Fibroblast of mammary gland (primary cell): ENCODE measurements around the gene FICD.
A peak's percentile ranks its signal among the peaks of the same experiment; 100 is the strongest.

Experiments used
- DNase-seq: peaks from one replicate; pipeline ENCODE4 v3.0.0-alpha.2; 2010; ENCODE audit warnings: low read depth
- H3K4me3 ChIP-seq: 2 replicates; pipeline ENCODE4 v1.5.1; 2011; ENCODE audit warnings: low read depth, mild to moderate bottlenecking, low read length, moderate library complexity; ENCODE audit not compliant: control insufficient read depth
- TF ChIP-seq, protein P1 (sequence below): conservative IDR thresholded peaks from 2 replicates; pipeline ENCODE4 v1.5.1; 2011; ENCODE audit warnings: low read depth, low read length, inconsistent platforms; ENCODE audit not compliant: control insufficient read depth, insufficient read depth

Gene FICD

DNA sequence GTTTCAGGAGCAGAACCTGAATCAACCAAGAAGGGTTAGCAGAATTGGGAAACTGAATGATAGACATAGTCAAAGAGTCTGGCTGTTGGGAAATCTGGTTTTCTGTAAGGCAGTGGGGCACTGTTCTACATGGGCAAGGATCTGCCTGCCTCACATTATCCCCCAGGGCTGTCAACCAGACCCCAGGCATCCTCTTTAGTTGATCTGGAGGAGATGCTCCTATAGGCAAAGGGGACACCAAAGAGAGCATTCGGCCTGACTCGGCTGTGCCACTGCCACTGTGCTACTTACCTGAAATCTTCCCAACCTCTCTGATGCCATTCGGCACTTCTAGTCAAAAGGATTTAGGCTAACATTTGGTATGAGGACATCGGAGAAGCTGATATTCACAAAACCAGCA, 51.4 kb downstream of the FICD start:
- no peak for DNase-seq
- no peak overlapping the region for H3K4me3 ChIP-seq
- TF ChIP-seq, protein P1, sequence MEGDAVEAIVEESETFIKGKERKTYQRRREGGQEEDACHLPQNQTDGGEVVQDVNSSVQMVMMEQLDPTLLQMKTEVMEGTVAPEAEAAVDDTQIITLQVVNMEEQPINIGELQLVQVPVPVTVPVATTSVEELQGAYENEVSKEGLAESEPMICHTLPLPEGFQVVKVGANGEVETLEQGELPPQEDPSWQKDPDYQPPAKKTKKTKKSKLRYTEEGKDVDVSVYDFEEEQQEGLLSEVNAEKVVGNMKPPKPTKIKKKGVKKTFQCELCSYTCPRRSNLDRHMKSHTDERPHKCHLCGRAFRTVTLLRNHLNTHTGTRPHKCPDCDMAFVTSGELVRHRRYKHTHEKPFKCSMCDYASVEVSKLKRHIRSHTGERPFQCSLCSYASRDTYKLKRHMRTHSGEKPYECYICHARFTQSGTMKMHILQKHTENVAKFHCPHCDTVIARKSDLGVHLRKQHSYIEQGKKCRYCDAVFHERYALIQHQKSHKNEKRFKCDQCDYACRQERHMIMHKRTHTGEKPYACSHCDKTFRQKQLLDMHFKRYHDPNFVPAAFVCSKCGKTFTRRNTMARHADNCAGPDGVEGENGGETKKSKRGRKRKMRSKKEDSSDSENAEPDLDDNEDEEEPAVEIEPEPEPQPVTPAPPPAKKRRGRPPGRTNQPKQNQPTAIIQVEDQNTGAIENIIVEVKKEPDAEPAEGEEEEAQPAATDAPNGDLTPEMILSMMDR, result no peak

DNA sequence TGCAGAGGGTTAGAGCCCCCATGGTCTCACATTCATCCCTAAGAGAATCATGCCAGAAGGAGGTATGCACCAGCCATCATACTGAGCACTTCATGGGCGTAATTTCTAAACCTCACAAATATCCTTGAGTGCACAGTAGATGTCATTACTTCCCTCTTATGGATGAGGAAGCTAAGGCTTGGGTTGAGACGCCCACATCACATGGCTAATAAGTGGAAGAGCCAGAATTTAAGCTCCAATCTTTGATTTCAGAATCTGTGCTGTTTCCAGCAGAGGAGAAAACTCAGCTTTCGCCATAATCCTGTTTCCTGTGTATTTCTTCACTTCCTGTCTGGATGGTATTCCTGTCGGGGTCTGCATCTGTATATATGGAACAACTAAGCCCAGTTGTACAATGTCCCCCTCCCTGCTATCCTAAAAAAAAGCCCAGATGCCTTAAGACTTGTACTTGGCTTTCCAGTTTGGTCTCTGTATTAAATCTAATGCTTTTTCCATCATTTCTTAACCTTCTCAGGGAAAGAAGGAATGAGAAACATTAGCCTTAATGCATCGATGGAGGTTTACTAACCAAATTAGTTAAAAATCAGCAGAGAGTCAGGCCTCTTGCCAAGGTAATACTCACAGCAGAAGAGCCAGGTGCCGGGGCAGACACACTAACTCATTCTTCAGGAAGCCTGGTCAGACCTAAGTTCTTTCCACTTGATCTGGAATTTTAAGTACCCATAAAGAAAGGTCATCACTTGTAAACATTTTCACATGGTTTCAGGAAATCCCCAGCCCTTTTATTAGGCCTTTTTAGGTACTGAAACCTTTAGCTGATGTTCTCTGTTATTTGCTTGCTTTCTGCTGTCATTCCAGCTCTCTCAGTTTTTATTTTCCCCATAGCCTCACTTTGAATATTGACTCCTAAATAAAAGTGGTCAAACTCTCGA, 52.6 kb downstream of the FICD start:
- DNase-seq, result peak; percentile 14
- H3K4me3 ChIP-seq, result no peak overlapping the region
- TF ChIP-seq, protein P1, result no peak

DNA sequence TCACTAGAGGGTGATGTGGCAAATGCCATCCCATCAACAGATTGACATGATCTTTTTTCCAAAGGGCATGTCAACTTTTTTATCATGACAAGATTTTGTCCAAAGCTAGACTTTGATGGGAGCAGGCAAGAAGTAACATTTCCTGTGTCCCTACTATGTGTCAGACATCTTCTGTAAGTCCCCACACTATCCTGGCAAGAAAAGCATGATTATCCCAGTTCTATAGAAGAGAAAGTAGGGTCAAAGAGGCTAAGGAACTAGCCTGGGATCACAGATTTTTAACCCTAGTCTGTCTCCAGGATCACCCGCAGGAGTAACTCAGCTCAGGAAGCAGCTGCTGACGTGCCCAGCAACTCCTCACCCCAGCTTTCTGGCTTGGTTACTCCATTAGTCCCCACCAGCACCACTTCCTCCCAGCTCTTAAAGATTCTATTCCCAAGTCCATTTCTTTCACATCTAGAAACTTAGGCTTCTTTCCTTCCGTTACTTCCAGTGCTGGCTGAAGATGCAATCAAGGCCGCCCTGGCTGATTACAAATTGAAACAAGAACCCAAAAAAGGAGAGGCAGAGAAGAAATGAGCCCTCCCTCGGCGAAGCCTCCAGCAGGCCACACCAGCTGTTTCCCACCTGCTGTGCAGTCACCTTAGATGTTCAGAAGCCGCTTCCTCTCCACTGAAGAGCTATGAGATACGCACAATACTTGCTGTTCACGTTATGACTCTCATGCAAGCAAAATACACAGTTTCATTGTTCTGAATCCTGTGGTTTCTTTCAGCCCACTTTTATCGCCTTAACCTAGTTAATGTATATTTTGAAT, 53.5 kb downstream of the FICD start:
- no peak for DNase-seq
- TF ChIP-seq, protein P1, result no peak
- H3K4me3 ChIP-seq, result no peak overlapping the region
